ENCODE results near the gene TRIO.

DNA sequence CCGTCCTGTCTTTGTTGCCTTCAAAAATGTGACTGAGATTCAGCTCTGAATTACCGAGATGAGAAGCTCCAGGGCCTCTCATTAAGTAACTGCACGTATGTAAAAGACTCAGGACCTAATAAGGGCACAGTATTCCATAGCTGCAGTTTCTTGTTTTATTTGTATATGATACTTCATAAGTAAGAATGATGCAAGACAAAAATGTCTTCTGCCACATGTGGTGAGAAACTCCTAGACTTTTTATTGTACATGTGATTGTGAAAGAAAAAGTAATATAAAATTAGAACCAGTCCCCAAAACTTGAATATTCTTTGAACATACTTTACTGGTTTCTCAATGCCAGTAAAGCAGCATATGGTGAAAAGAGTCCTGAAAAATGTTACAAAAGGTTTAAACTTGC is 328.4 kb downstream of the TRIO start:
- TF ChIP-seq, protein P1, sequence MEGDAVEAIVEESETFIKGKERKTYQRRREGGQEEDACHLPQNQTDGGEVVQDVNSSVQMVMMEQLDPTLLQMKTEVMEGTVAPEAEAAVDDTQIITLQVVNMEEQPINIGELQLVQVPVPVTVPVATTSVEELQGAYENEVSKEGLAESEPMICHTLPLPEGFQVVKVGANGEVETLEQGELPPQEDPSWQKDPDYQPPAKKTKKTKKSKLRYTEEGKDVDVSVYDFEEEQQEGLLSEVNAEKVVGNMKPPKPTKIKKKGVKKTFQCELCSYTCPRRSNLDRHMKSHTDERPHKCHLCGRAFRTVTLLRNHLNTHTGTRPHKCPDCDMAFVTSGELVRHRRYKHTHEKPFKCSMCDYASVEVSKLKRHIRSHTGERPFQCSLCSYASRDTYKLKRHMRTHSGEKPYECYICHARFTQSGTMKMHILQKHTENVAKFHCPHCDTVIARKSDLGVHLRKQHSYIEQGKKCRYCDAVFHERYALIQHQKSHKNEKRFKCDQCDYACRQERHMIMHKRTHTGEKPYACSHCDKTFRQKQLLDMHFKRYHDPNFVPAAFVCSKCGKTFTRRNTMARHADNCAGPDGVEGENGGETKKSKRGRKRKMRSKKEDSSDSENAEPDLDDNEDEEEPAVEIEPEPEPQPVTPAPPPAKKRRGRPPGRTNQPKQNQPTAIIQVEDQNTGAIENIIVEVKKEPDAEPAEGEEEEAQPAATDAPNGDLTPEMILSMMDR (IDR thresholded peaks at IDR 0.05; ENCODE audit: poor library complexity) = no peak
- TF ChIP-seq EZH2phosphoT487 (IDR thresholded peaks at IDR 0.05; ENCODE audit: low read depth, severe bottlenecking, unreplicated experiment) (no peak), EZH2 (IDR thresholded peaks at IDR 0.05; ENCODE audit: borderline replicate concordance) (no peak)
